Measurements from ENCODE around the gene ZNF215.

ZNF215 gene

DNA sequence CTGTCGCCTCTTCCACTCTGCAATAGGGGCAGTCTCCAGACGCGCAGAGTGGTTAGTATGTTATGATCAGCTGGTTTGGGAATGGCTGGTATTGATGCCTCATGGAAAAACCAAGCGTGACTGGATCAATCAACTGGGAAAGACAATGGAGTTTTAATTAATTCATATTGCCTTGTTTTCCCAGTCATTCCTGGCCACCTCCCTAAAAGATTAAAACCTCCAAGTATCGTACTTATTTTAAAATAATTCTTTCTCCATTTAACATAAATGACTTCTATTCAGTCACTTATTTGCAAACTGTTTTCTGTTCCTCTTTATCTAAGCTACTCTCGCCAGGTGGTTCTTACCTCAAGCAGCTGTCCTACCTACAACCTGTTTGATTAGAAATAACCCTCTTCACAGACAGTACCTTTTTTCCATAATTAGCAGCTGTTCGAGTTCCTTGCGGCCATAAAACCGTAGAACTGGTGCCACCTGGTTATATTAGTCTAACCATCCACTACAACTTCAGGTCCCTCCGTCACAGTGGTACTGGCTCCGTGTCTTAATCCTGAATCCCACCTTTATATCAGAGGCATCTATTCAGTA is 898 bp downstream of the ZNF215 start:
- H3K27me3 ChIP-seq (ENCODE audit: insufficient read depth, poor library complexity, severe bottlenecking), result no peaks in the 10 kb centered on the region
- peak overlapping the region; percentile 66; the same call in 1 of the 2 replicates for H3K27ac ChIP-seq (replicated peaks)
- H3K4me3 ChIP-seq (replicated peaks; ENCODE audit: insufficient read depth, low read length), result peak overlapping the region; percentile 59
- DNase-seq (ENCODE audit: low read depth in 1 of 2, low spot score in 1 of 2), result no peak
- TF ChIP-seq POLR2AphosphoS5 (IDR thresholded peaks at IDR 0.05; ENCODE audit: low read depth) (no peak), GABPA (IDR thresholded peaks at IDR 0.05; ENCODE audit: low read depth) (no peak), SPI1 (IDR thresholded peaks at IDR 0.05; ENCODE audit: borderline replicate concordance, low read depth) (peak; percentile 8; the same call in 1 of the 2 replicates)
- TF ChIP-seq, protein P1, sequence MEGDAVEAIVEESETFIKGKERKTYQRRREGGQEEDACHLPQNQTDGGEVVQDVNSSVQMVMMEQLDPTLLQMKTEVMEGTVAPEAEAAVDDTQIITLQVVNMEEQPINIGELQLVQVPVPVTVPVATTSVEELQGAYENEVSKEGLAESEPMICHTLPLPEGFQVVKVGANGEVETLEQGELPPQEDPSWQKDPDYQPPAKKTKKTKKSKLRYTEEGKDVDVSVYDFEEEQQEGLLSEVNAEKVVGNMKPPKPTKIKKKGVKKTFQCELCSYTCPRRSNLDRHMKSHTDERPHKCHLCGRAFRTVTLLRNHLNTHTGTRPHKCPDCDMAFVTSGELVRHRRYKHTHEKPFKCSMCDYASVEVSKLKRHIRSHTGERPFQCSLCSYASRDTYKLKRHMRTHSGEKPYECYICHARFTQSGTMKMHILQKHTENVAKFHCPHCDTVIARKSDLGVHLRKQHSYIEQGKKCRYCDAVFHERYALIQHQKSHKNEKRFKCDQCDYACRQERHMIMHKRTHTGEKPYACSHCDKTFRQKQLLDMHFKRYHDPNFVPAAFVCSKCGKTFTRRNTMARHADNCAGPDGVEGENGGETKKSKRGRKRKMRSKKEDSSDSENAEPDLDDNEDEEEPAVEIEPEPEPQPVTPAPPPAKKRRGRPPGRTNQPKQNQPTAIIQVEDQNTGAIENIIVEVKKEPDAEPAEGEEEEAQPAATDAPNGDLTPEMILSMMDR (IDR thresholded peaks at IDR 0.05; ENCODE audit: insufficient read depth, low read length), result no peak

DNA sequence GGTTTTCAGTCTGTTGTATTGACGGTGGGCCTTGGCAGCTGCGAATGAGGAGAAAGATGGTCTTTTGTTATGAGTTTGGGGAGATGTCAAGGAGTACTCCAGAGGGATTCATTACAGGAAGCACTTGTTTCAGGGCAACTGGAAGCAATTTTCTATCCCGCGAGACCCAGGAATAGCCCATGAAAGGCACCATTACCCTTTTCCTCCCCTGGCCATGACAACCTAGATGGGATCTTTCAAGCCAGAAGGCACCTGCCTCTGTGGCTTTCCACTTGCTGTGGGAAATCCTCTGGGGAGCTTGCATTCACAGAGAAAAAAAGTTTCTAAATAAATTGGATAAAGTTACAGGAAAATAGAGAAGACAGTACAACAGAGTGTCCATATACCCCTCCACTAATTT is 2.7 kb downstream of the ZNF215 start:
- TF ChIP-seq POLR2AphosphoS5 (IDR thresholded peaks at IDR 0.05; ENCODE audit: low read depth), result no peak
- TF ChIP-seq, protein P1 (IDR thresholded peaks at IDR 0.05; ENCODE audit: insufficient read depth, low read length), result no peak
- no peak for TF ChIP-seq GABPA (IDR thresholded peaks at IDR 0.05; ENCODE audit: low read depth)
- no peak for TF ChIP-seq REST (IDR thresholded peaks at IDR 0.05; ENCODE audit: insufficient replicate concordance, low read depth)
- TF ChIP-seq SPI1 (IDR thresholded peaks at IDR 0.05; ENCODE audit: borderline replicate concordance, low read depth), result no peak
- Histone ChIP-seq H3K27me3 (ENCODE audit: insufficient read depth, poor library complexity, severe bottlenecking) (no peaks in the 10 kb centered on the region), H3K4me3 (replicated peaks; ENCODE audit: insufficient read depth, low read length) (no peak overlapping the region), H3K27ac (replicated peaks) (no peak overlapping the region)
- no peak for DNase-seq (ENCODE audit: low read depth in 1 of 2, low spot score in 1 of 2)

DNA sequence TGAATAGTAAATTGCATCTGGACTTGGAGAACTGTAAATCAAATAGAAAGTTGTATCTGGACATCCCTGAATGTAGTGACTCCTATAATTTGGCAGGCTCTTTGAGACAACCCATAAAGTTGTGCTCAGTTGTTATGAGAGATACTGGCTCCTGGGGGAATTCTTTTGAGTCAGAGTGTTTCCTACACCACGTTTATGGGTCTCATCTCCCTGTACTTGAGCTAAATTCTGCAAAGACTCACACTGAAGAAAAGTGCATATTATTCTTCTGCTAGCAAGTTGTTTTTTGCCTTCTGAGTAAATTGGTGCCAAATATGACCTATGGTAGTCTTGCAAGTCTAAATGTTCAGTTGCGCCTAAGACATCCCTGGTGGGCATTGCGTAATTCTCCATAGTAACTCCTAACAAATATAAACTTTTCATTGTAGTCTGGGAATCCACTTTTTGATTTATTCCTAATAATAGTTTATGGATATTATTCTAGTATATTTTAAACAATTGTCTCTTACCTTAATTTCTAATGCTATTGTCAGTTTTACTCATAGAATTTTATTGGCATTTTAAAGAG is 5.0 kb downstream of the ZNF215 start:
- no peak for TF ChIP-seq POLR2AphosphoS5 (IDR thresholded peaks at IDR 0.05; ENCODE audit: low read depth)
- no peak for TF ChIP-seq REST (IDR thresholded peaks at IDR 0.05; ENCODE audit: insufficient replicate concordance, low read depth)
- TF ChIP-seq SPI1 (IDR thresholded peaks at IDR 0.05; ENCODE audit: borderline replicate concordance, low read depth), result no peak
- no peak for TF ChIP-seq GABPA (IDR thresholded peaks at IDR 0.05; ENCODE audit: low read depth)
- TF ChIP-seq, protein P1 (IDR thresholded peaks at IDR 0.05; ENCODE audit: insufficient read depth, low read length), result no peak
- peak in 1 of 2 experiments; percentile 4 for DNase-seq (ENCODE audit: low read depth in 1 of 2, low spot score in 1 of 2)
- Histone ChIP-seq H3K27me3 (ENCODE audit: insufficient read depth, poor library complexity, severe bottlenecking) (no peaks in the 10 kb centered on the region), H3K27ac (replicated peaks) (no peak overlapping the region), H3K4me3 (replicated peaks; ENCODE audit: insufficient read depth, low read length) (no peak overlapping the region)
